HCT116 (cell line): ENCODE data around the gene SETD5. TPM values are rescaled to one million over a fixed set of nuclear protein-coding genes. Genes with fewer than 3 reads are reported as not detected.

ENCODE experiments used
- ATAC-seq: fragments of 200-7000 bp; cut with Tn5 transposase; 2 replicates; pipeline ENCODE4 v1.9.1; 2020; ENCODE audit warnings: mild to moderate bottlenecking, moderate library complexity
- BruUV-seq: library from RNA; stranded (reverse); fragments of 400-500 nt; replicated peaks from 2 replicates; lab custom pipeline; 2021; lab: Mats Ljungman, UMichigan
- CTCF ChIA-PET: fragments of 300-600 bp; sonication (Branson Sonifier 250); formaldehyde crosslinking; loops from one replicate; lab custom pipeline; 2021; ENCODE audit warnings: antibody characterized with exemption; lab: Charles Lee
- POLR2A ChIA-PET: fragments of 300-600, 350-600 bp; sonication (Branson Sonifier 250); formaldehyde crosslinking; loops from one replicate; lab custom pipeline; 2021; ENCODE audit warnings: antibody characterized with exemption; lab: Charles Lee
- RAD21 ChIA-PET, 2 experiments: fragments of 300-600 bp; sonication (Branson Sonifier 250); formaldehyde crosslinking; loops; one replicate each; lab custom pipeline; 2023; ENCODE audit warnings: low total read pairs in 2 of 2; ENCODE audit not compliant: uncharacterized antibody in 2 of 2, unreplicated experiment in 2 of 2, low non-redundant PET in 1 of 2; lab: Charles Lee
- DNase-seq: peaks from one replicate; pipeline ENCODE4 v3.0.0-alpha.2; 2010; ENCODE audit warnings: low read depth, low spot score
- H2AFZ ChIP-seq: fragments of 200-600 bp; shearing (Covaris generic), sonication (generic); 2 replicates; pipeline ENCODE4 v1.6.1; 2017; ENCODE audit warnings: low read depth, mixed run types, mixed read lengths, antibody characterized with exemption, low read length; ENCODE audit not compliant: poor library complexity, severe bottlenecking
- H3K27ac ChIP-seq: 2 replicates; pipeline ENCODE4 v1.5.1; 2012; ENCODE audit warnings: low read depth, low read length
- H3K27me3 ChIP-seq: fragments of 200-600 bp; sonication (generic); 2 replicates; pipeline ENCODE4 v1.6.1; 2016; ENCODE audit warnings: mixed run types, low read length, mixed read lengths; ENCODE audit not compliant: insufficient read depth
- H3K36me3 ChIP-seq, 2 experiments: fragments of 200-500 bp in 1 of 2; fragments of 200-600 bp in 1 of 2; sonication (Bioruptor generic) in 1 of 2; sonication (generic) in 1 of 2; 2 replicates each; pipeline versions ENCODE4 v1.5.1 to v1.6.1; 2014 to 2016; ENCODE audit warnings: low read length in 2 of 2, inconsistent platforms in 1 of 2, mixed read lengths in 1 of 2, mixed run types in 1 of 2; ENCODE audit not compliant: insufficient read depth in 2 of 2, control insufficient read depth in 1 of 2
- H3K4me1 ChIP-seq, 2 experiments: fragments of 200-600 bp in 1 of 2; sonication (generic) in 1 of 2; 2 replicates each; pipeline versions ENCODE4 v1.5.1 to v1.6.1; 2012 to 2017; ENCODE audit warnings: low read length in 2 of 2, inconsistent platforms in 1 of 2, mild to moderate bottlenecking in 1 of 2, mixed read lengths in 1 of 2, mixed run types in 1 of 2, moderate library complexity in 1 of 2; ENCODE audit not compliant: insufficient read depth in 2 of 2, control insufficient read depth in 1 of 2
- H3K4me2 ChIP-seq: fragments of 200-600 bp; sonication (generic); 2 replicates; pipeline ENCODE4 v1.6.1; 2017; ENCODE audit warnings: mixed run types, low read length, mixed read lengths
- H3K4me3 ChIP-seq, 2 experiments: fragments of 200-600 bp in 1 of 2; sonication (generic) in 1 of 2; replicated peaks in 1 of 2; 2 replicates each; pipeline ENCODE4 v1.5.1; 2011 to 2016; ENCODE audit warnings: low read length in 2 of 2, control low read depth in 1 of 2, low read depth in 1 of 2, mild to moderate bottlenecking in 1 of 2, mixed read lengths in 1 of 2, mixed run types in 1 of 2
- H3K79me2 ChIP-seq: fragments of 200-600 bp; sonication (generic); 2 replicates; pipeline ENCODE4 v1.6.1; 2017; ENCODE audit warnings: mild to moderate bottlenecking, mixed run types, low read length, moderate library complexity, mixed read lengths; ENCODE audit not compliant: insufficient read depth
- H3K9ac ChIP-seq: fragments of 200-600 bp; sonication (generic); 2 replicates; pipeline ENCODE4 v1.6.1; 2016; ENCODE audit warnings: low read length, mixed read lengths
- H3K9me2 ChIP-seq: fragments of 200-600 bp; sonication (generic), shearing (Covaris generic); 2 replicates; pipeline ENCODE4 v1.6.1; 2017; ENCODE audit warnings: mixed run types, mild to moderate bottlenecking, moderate library complexity; ENCODE audit not compliant: insufficient read depth
- H3K9me3 ChIP-seq, 2 experiments: fragments of 200-500 bp in 1 of 2; fragments of 200-600 bp in 1 of 2; sonication (Bioruptor generic) in 1 of 2; sonication (generic) in 1 of 2; 2 replicates each; pipeline ENCODE4 v1.6.1; 2014 to 2017; ENCODE audit warnings: low read length in 2 of 2, mixed read lengths in 2 of 2, inconsistent platforms in 1 of 2, low read depth in 1 of 2, mild to moderate bottlenecking in 1 of 2, mixed run types in 1 of 2, moderate library complexity in 1 of 2; ENCODE audit not compliant: control insufficient read depth in 1 of 2, insufficient read depth in 1 of 2
- H4K20me1 ChIP-seq: fragments of 200-600 bp; sonication (generic), shearing (Covaris generic); 2 replicates; pipeline ENCODE4 v1.6.1; 2017; ENCODE audit warnings: mixed run types, mild to moderate bottlenecking, moderate library complexity; ENCODE audit not compliant: insufficient read depth
- CEBPB ChIP-seq: IDR thresholded peaks from 2 replicates; pipeline ENCODE4 v1.6.1; 2012; ENCODE audit warnings: low read depth
- CTCF ChIP-seq, 3 experiments: fragments of 200-600 bp in 1 of 3; sonication (generic) in 1 of 3; IDR thresholded peaks in 2 of 3; conservative IDR thresholded peaks in 1 of 3; 2 replicates each; pipeline ENCODE4 v1.5.1; 2012 to 2017; ENCODE audit warnings: low read depth in 2 of 3, low read length in 2 of 3, antibody characterized with exemption in 1 of 3, borderline replicate concordance in 1 of 3, control low read depth in 1 of 3, mild to moderate bottlenecking in 1 of 3, mixed read lengths in 1 of 3, mixed run types in 1 of 3, moderate library complexity in 1 of 3; ENCODE audit not compliant: insufficient read depth in 1 of 3
- EZH2 ChIP-seq: fragments of 200-600 bp; sonication (generic); IDR thresholded peaks from 2 replicates; pipeline ENCODE4 v1.6.1; 2017; ENCODE audit warnings: antibody characterized with exemption, mixed run types
- FOSL1 ChIP-seq: IDR thresholded peaks from 2 replicates; pipeline ENCODE4 v1.6.1; 2012; ENCODE audit warnings: low read depth
- JUND ChIP-seq: IDR thresholded peaks from 2 replicates; pipeline ENCODE4 v1.6.1; 2012
- MAX ChIP-seq: IDR thresholded peaks from 2 replicates; pipeline ENCODE4 v1.6.1; 2012
- POLR2A ChIP-seq: IDR thresholded peaks from 2 replicates; pipeline ENCODE4 v1.7.0; 2011; ENCODE audit warnings: borderline replicate concordance; ENCODE audit not compliant: insufficient read depth, insufficient read length; ENCODE audit errors: extremely low read depth
- POLR2AphosphoS5 ChIP-seq: IDR thresholded peaks from 2 replicates; pipeline ENCODE4 v1.6.1; 2011; ENCODE audit warnings: mild to moderate bottlenecking, low read depth, low read length, moderate library complexity
- RAD21 ChIP-seq: IDR thresholded peaks from 2 replicates; pipeline ENCODE4 v1.6.1; 2012; ENCODE audit warnings: low read depth, mild to moderate bottlenecking
- YY1 ChIP-seq: IDR thresholded peaks from 2 replicates; pipeline ENCODE4 v1.6.1; 2011; ENCODE audit warnings: low read length, low read depth, moderate library complexity, mild to moderate bottlenecking; ENCODE audit not compliant: insufficient replicate concordance; ENCODE audit errors: extremely low read depth
- ZFX ChIP-seq: fragments of 450-650 bp; IDR thresholded peaks from 2 replicates; pipeline ENCODE4 v1.6.1; 2017
- intact Hi-C: fragments of 100-400 bp; cut with micrococcal nuclease; formaldehyde crosslinking; loops from 2 replicates; pipeline ENCODE4 v1.10.0; 2022
- total RNA-seq: library from RNA; stranded (reverse); gene quantifications from one replicate; pipeline ENCODE4 v1.2.1, GENCODE V29; 2021; ENCODE audit not compliant: unreplicated experiment

The SETD5 gene
- total RNA-seq, 1 experiment from 2014 or later, result 141 TPM

GRCh38 chr3:9411302-9411701, 13.9 kb downstream of the SETD5 start:
- no peak overlapping the region for H3K9ac ChIP-seq
- DNase-seq, result no peak
- H3K27me3 ChIP-seq, result no peaks in the 10 kb centered on the region
- ChIA-PET POLR2A (interaction anchor here (3.6 kb wide), 1 partner anchor 15 kb away, joined by 16 read pairs; the partner anchor contains the start of gene SETD5), RAD21 (no interaction called here), CTCF (no interaction called here)
- no TSS peak for BruUV-seq
- TF ChIP-seq POLR2AphosphoS5, result no peak
- no peak for TF ChIP-seq POLR2A
- no peak for TF ChIP-seq FOSL1
- no peak for TF ChIP-seq CTCF (IDR thresholded peaks at IDR 0.05 in 2 of 3, conservative IDR thresholded peaks at IDR 0.05 in 1 of 3; ENCODE audit: borderline replicate concordance in 1 of 3, insufficient read depth in 1 of 3, low read depth in 2 of 3, low read length in 2 of 3)
- no peak for TF ChIP-seq JUND
- no peak for TF ChIP-seq MAX
- TF ChIP-seq RAD21, result no peak
- no peak for TF ChIP-seq ZFX
- TF ChIP-seq EZH2, result no peak
- no peak for TF ChIP-seq CEBPB
- TF ChIP-seq YY1, result no peak
- peaks cover 6 to 7% of the 10 kb centered on the region in 2 experiments; a peak in 2 of 4 replicates for H3K4me1 ChIP-seq
- intact Hi-C loops, result no loop called here
- no peaks in the 10 kb centered on the region for H3K9me2 ChIP-seq
- H3K4me2 ChIP-seq, result no peak overlapping the region
- peaks cover 68% of the 10 kb centered on the region for H4K20me1 ChIP-seq
- H2AFZ ChIP-seq, result no peak overlapping the region
- H3K4me3 ChIP-seq, result no peak overlapping the region
- H3K36me3 ChIP-seq, result no peaks in the 10 kb centered on the region; a peak in 2 of 4 replicates
- peaks cover 100% of the 10 kb centered on the region for H3K79me2 ChIP-seq
- H3K27ac ChIP-seq, result no peak overlapping the region
- no peak for ATAC-seq
- no peaks in the 10 kb centered on the region for H3K9me3 ChIP-seq
